BE2C (cell line): ENCODE results near the gene SMAP2.

Source experiments
- DNase-seq: peaks from one replicate; pipeline ENCODE4 v3.0.0-alpha.2; 2020
- H3K27me3 ChIP-seq: fragments of 250-450 bp; sonication (Bioruptor Pico); 2 replicates; pipeline ENCODE4 v1.5.1; 2020; ENCODE audit warnings: mild to moderate bottlenecking
- H3K36me3 ChIP-seq: fragments of 250-450 bp; sonication (Bioruptor Pico); 2 replicates; pipeline ENCODE4 v1.5.1; 2020; ENCODE audit warnings: mild to moderate bottlenecking
- H3K4me1 ChIP-seq: fragments of 250-450 bp; sonication (Bioruptor Pico); 2 replicates; pipeline ENCODE4 v1.5.1; 2020
- H3K4me3 ChIP-seq: 2 replicates; pipeline ENCODE4 v1.5.1; 2011; ENCODE audit warnings: low read depth, low read length
- H3K9me3 ChIP-seq: fragments of 250-450 bp; sonication (Bioruptor Pico); 2 replicates; pipeline ENCODE4 v1.5.1; 2020
- CTCF ChIP-seq: IDR thresholded peaks from 2 replicates; pipeline ENCODE4 v1.5.1; 2012; ENCODE audit warnings: mild to moderate bottlenecking, low read depth, low read length

SMAP2 gene

GRCh38 chr1:40407453-40407852 lies 33.9 kb downstream of the SMAP2 start:
- H3K27me3 ChIP-seq: no peaks in the 10 kb centered on the region
- DNase-seq: no peak
- TF ChIP-seq CTCF: no peak
- no peaks in the 10 kb centered on the region for H3K9me3 ChIP-seq
- H3K36me3 ChIP-seq: no peaks in the 10 kb centered on the region
- H3K4me3 ChIP-seq: no peak overlapping the region
- no peaks in the 10 kb centered on the region for H3K4me1 ChIP-seq

GRCh38 chr1:40409467-40409866 lies 35.9 kb downstream of the SMAP2 start:
- DNase-seq: no peak
- Histone ChIP-seq H3K9me3 (no peaks in the 10 kb centered on the region), H3K4me3 (no peak overlapping the region), H3K27me3 (no peaks in the 10 kb centered on the region), H3K4me1 (no peaks in the 10 kb centered on the region), H3K36me3 (no peaks in the 10 kb centered on the region)
- no peak for TF ChIP-seq CTCF

- Histone ChIP-seq H3K36me3 (no peaks in the 10 kb centered on the region; the same call in 1 of the 2 replicates), H3K4me1 (no peaks in the 10 kb centered on the region), H3K27me3 (no peaks in the 10 kb centered on the region), H3K9me3 (no peaks in the 10 kb centered on the region), H3K4me3 (no peak overlapping the region)
- peak; percentile 18 for DNase-seq
- no peak for TF ChIP-seq CTCF
Measured at GRCh38 chr1:40411294-40411693, 37.8 kb downstream of the SMAP2 start.

GRCh38 chr1:40411843-40412242 lies 38.3 kb downstream of the SMAP2 start:
- Histone ChIP-seq H3K4me1 (no peaks in the 10 kb centered on the region), H3K36me3 (peaks cover 4% of the 10 kb centered on the region), H3K4me3 (no peak overlapping the region), H3K27me3 (no peaks in the 10 kb centered on the region), H3K9me3 (no peaks in the 10 kb centered on the region)
- no peak for TF ChIP-seq CTCF
- no peak for DNase-seq

- Histone ChIP-seq H3K4me1 (no peaks in the 10 kb centered on the region), H3K4me3 (no peak overlapping the region), H3K36me3 (peaks cover 4% of the 10 kb centered on the region), H3K27me3 (no peaks in the 10 kb centered on the region), H3K9me3 (no peaks in the 10 kb centered on the region)
- DNase-seq: no peak
- no peak for TF ChIP-seq CTCF
Measured at GRCh38 chr1:40413527-40414252, 40.2 kb downstream of the SMAP2 start.

- no peak for TF ChIP-seq CTCF
- Histone ChIP-seq H3K27me3 (no peaks in the 10 kb centered on the region), H3K4me3 (no peak overlapping the region), H3K4me1 (no peaks in the 10 kb centered on the region), H3K36me3 (peaks cover 4% of the 10 kb centered on the region), H3K9me3 (no peaks in the 10 kb centered on the region)
- DNase-seq: no peak
Measured at GRCh38 chr1:40414331-40414730, 40.8 kb downstream of the SMAP2 start.
